HFFc6 (cell line): Measurements from ENCODE around the gene ARHGAP19. TPM values are rescaled to one million over a fixed set of nuclear protein-coding genes. Genes with fewer than 3 reads are reported as not detected.

Experiments
- DNase-seq: peaks from one replicate; pipeline ENCODE4 v3.0.0-alpha.2; 2018
- H3K27ac Mint-ChIP-seq: 2 replicates; pipeline ENCODE4 v1.8.0; 2020; ENCODE audit warnings: mild to moderate bottlenecking, mixed read lengths
- H3K27me3 Mint-ChIP-seq: 2 replicates; pipeline ENCODE4 v1.8.0; 2021; ENCODE audit warnings: mild to moderate bottlenecking, moderate library complexity, mixed read lengths; ENCODE audit not compliant: insufficient read depth
- H3K36me3 Mint-ChIP-seq: 2 replicates; pipeline ENCODE4 v1.8.0; 2021; ENCODE audit warnings: low read depth, mixed read lengths
- H3K4me1 Mint-ChIP-seq: 2 replicates; pipeline ENCODE4 v1.8.0; 2020; ENCODE audit warnings: low read depth, mixed read lengths
- H3K4me3 Mint-ChIP-seq: 2 replicates; pipeline ENCODE4 v1.8.0; 2020; ENCODE audit warnings: mild to moderate bottlenecking, moderate library complexity, mixed read lengths
- H3K9me3 Mint-ChIP-seq: 2 replicates; pipeline ENCODE4 v1.8.0; 2020; ENCODE audit warnings: mild to moderate bottlenecking, mixed read lengths
- CTCF ChIP-seq: fragments of 200-600 bp; sonication (generic); IDR thresholded peaks from 2 replicates; pipeline ENCODE4 v1.5.0; 2021; ENCODE audit warnings: antibody characterized with exemption, mild to moderate bottlenecking
- total RNA-seq, 6 experiments: library from RNA; stranded (reverse); fragmentation: NEBNext Ultra II Directional; extraction: Animal tissue kit (Norgen Biotek cat#: 25700); gene quantifications; 2 replicates in 1 of 6; 3 replicates in 5 of 6; pipeline ENCODE4 v1.2.3, GENCODE V29; 2021

The ARHGAP19 gene
- total RNA-seq, 6 experiments from 2014 or later = 5.2 to 12.3 (median 10.2) TPM

GRCh38 chr10:97211229-97211628, 81.2 kb downstream of the ARHGAP19 start:
- no peak for DNase-seq
- TF ChIP-seq CTCF = no peak
- no peak overlapping the region for H3K4me3 Mint-ChIP-seq
- no peaks in the 10 kb centered on the region for H3K9me3 Mint-ChIP-seq
- H3K4me1 Mint-ChIP-seq = no peaks in the 10 kb centered on the region
- no peak overlapping the region for H3K27ac Mint-ChIP-seq
- no peaks in the 10 kb centered on the region for H3K36me3 Mint-ChIP-seq
- peaks cover 9% of the 10 kb centered on the region for H3K27me3 Mint-ChIP-seq

DNA sequence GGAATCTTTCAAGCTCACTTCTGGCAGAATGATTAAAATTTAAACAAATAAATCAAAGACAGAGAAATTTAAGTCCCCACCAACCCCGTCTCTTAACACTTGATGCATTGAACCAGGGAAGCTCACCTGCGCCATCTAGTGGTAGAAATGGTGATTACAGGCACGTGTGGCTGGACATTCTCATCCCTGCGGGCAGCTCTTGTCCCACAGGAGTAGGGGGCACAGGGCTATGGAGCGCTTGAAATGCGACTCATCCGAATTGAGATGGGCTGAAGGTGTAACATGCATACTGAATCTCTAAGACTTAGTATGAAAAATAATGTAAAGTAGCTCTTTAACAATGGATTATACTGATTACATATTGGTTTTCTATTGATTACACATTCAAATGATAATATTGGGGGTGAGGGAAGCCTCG, 81.9 kb downstream of the ARHGAP19 start:
- no peak overlapping the region for H3K4me3 Mint-ChIP-seq
- no peaks in the 10 kb centered on the region for H3K9me3 Mint-ChIP-seq
- peaks cover 11% of the 10 kb centered on the region for H3K27me3 Mint-ChIP-seq
- no peaks in the 10 kb centered on the region for H3K4me1 Mint-ChIP-seq
- no peaks in the 10 kb centered on the region for H3K36me3 Mint-ChIP-seq
- no peak overlapping the region for H3K27ac Mint-ChIP-seq
- peak; percentile 100 for TF ChIP-seq CTCF
- DNase-seq = peak; percentile 42

- Mint-ChIP-seq H3K4me3 (no peak overlapping the region), H3K27me3 (peaks cover 17% of the 10 kb centered on the region), H3K9me3 (no peaks in the 10 kb centered on the region), H3K27ac (no peak overlapping the region), H3K36me3 (no peaks in the 10 kb centered on the region), H3K4me1 (no peaks in the 10 kb centered on the region)
- DNase-seq = no peak
- no peak for TF ChIP-seq CTCF
Observed at GRCh38 chr10:97207756-97208346, 84.6 kb downstream of the ARHGAP19 start.

DNA sequence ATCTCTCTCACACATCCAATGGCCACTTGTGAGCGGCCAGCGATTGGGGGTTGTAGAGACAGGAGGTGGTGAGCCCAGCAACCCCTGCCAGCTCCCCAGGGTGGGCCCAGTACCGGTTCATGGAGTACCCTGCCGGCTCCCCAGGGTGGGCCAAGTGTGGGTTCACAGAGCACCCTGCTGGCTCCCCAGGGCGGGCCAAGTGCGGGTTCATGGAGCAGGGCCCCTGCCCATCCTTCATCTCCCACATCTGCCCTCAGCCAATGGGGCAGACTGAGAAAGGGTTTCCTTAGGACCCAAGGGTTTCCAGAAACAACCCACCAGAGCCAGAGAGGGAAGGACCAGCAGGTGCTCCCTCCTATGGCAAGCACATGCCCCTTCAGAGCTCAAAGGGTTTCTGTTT, 85.3 kb downstream of the ARHGAP19 start:
- Mint-ChIP-seq H3K9me3 (no peaks in the 10 kb centered on the region), H3K36me3 (no peaks in the 10 kb centered on the region), H3K27me3 (peaks cover 17% of the 10 kb centered on the region), H3K4me1 (no peaks in the 10 kb centered on the region), H3K27ac (no peak overlapping the region), H3K4me3 (no peak overlapping the region)
- no peak for TF ChIP-seq CTCF
- DNase-seq = no peak

DNA sequence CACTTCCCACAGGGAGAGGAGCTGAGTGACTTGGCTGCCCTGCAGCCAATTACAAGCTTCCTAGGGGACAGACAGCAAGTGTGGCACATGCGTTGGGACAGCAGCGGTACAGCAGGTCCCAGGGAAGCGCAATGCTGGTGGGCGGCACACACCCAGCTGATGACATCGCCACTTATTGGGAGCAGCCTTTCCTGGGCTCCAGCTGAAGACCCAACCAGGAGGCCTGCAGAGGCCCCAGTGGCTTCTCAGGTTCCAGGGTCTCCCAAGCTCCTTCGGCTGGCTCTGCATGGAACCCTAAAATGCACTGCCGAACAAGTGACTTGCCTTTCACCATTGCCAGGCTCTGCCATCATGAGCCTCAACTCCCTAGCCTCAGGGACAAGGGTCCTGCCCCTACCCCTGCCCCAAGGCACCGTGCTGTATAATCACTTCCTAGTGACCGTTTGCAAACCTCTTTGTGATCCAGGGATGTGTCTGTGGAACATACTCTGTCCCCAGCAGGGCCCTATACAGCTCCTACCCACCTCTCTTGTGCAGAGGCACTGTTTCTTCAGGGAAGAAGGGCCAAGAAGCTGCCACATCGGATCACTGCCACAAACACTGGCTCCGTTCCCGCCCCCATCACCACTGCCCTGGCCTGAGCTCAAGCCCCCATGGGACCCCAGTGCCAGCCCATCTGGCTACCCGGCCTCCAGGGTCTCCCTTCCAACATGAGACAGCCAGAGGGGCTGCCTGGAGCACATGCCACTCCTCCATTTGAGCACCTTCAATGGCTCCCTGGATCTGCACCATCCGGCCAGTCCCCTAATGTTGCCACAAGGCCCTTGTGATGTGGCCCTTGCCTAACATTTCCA, 87.4 kb downstream of the ARHGAP19 start:
- H3K27ac Mint-ChIP-seq = no peak overlapping the region
- no peak for TF ChIP-seq CTCF

More for the DNA sequence above, 87.4 kb downstream of the ARHGAP19 start:
- no peak for DNase-seq
- Mint-ChIP-seq H3K4me3 (no peak overlapping the region), H3K36me3 (no peaks in the 10 kb centered on the region), H3K4me1 (no peaks in the 10 kb centered on the region), H3K27me3 (peaks cover 15% of the 10 kb centered on the region), H3K9me3 (no peaks in the 10 kb centered on the region)
